ENCODE data around the gene CHD9. TPM values are rescaled to one million over a fixed set of nuclear protein-coding genes. Genes with fewer than 3 reads are reported as not detected.

The CHD9 gene
- total and polyA plus RNA-seq, 9 of the 15 experiments (the other 6 are each of a cell fraction or from before 2014, with no cell fraction given), result 29.0 to 69.3 (median 40.6) TPM

DNA sequence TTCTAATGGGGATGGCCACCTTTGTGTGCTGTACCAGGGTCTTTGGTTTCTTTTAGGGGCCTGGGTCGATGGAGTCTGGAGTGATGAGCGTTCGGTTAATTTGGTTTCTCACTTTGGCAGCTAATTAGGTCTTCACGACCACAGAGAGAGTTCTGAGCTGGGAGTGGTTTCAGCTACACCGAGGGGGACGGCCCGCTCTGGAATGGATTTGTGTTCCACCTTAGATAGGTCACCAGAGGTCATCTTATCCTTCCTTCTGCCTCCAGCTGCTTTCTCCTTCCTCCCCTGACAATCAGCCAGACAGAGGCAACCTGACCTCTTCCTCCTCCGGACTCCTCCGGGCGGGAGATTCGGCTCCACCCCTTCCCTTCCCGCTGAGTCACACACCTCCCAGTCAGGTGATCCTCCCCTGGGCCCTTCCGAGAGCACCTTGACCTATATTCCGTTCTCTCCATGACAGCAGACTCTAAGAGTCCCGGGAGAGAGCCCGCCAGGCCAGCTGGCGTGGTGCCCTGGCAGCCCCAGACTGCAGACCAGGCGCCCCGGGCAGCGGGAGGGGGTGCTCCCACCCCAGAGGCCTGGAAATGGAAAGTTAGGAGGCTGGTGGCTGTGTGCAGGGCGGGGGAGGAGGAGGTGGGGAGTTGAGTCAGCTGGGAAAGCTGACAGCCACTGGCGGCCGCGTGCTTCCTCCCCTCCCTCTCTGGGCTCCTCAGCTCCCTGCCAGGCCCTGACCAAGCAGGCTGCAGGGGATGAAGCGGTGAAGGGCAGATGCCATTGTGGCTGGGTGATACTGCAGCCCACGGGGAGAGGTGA is 44.7 kb downstream of the CHD9 start (continued):
- TF ChIP-seq ZNF583 (CRISPR knock-in tag; IDR thresholded peaks at IDR 0.05) (no peak), SRF (CRISPR knock-in tag; IDR thresholded peaks at IDR 0.05) (peak in 1 of 2 experiments; percentile 18; a peak in 1 of 4 replicates), RAD51 (IDR thresholded peaks at IDR 0.05; ENCODE audit: borderline replicate concordance, low read depth) (peak; percentile 87), EGR1 (conservative IDR thresholded peaks at IDR 0.05) (peak; percentile 92), POLR3G (IDR thresholded peaks at IDR 0.05; ENCODE audit: extremely low read depth, insufficient read length, insufficient replicate concordance) (no peak), HDAC2 (IDR thresholded peaks at IDR 0.05) (peak; percentile 91), ARID1B (IDR thresholded peaks at IDR 0.05) (peak; percentile 80), ZNF316 (IDR thresholded peaks at IDR 0.05) (peak; percentile 91), NR2C2 (CRISPR knock-in tag; IDR thresholded peaks at IDR 0.05) (no peak), NR2C2 (tag; IDR thresholded peaks at IDR 0.05) (peak; percentile 93), MBD2 (IDR thresholded peaks at IDR 0.05; ENCODE audit: borderline replicate concordance, low read depth) (0 out of 2 replicates have a peak, but pooled peaks have one; percentile 7), ZNF217 (CRISPR knock-in tag; IDR thresholded peaks at IDR 0.05) (no peak), NR0B1 (IDR thresholded peaks at IDR 0.05; ENCODE audit: partially characterized antibody) (no peak), KLF16 (IDR thresholded peaks at IDR 0.05) (peak; percentile 50; the same call in 1 of the 2 replicates), CREB3L1 (IDR thresholded peaks at IDR 0.05; ENCODE audit: borderline replicate concordance, low read depth) (0 out of 2 replicates have a peak, but pooled peaks have one; percentile 26), MYBL2 (IDR thresholded peaks at IDR 0.05; ENCODE audit: low read depth) (no peak), MYBL2 (CRISPR knock-in tag; IDR thresholded peaks at IDR 0.05; ENCODE audit: borderline replicate concordance) (no peak)
- TF ChIP-seq, protein P1, sequence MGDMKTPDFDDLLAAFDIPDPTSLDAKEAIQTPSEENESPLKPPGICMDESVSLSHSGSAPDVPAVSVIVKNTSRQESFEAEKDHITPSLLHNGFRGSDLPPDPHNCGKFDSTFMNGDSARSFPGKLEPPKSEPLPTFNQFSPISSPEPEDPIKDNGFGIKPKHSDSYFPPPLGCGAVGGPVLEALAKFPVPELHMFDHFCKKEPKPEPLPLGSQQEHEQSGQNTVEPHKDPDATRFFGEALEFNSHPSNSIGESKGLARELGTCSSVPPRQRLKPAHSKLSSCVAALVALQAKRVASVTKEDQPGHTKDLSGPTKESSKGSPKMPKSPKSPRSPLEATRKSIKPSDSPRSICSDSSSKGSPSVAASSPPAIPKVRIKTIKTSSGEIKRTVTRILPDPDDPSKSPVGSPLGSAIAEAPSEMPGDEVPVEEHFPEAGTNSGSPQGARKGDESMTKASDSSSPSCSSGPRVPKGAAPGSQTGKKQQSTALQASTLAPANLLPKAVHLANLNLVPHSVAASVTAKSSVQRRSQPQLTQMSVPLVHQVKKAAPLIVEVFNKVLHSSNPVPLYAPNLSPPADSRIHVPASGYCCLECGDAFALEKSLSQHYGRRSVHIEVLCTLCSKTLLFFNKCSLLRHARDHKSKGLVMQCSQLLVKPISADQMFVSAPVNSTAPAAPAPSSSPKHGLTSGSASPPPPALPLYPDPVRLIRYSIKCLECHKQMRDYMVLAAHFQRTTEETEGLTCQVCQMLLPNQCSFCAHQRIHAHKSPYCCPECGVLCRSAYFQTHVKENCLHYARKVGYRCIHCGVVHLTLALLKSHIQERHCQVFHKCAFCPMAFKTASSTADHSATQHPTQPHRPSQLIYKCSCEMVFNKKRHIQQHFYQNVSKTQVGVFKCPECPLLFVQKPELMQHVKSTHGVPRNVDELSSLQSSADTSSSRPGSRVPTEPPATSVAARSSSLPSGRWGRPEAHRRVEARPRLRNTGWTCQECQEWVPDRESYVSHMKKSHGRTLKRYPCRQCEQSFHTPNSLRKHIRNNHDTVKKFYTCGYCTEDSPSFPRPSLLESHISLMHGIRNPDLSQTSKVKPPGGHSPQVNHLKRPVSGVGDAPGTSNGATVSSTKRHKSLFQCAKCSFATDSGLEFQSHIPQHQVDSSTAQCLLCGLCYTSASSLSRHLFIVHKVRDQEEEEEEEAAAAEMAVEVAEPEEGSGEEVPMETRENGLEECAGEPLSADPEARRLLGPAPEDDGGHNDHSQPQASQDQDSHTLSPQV (IDR thresholded peaks at IDR 0.05), result peak; percentile 79
- TF ChIP-seq, protein P2, sequence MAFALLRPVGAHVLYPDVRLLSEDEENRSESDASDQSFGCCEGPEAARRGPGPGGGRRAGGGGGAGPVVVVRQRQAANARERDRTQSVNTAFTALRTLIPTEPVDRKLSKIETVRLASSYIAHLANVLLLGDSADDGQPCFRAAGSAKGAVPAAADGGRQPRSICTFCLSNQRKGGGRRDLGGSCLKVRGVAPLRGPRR (CRISPR knock-in tag; IDR thresholded peaks at IDR 0.05), result no peak
- TF ChIP-seq, protein P3, sequence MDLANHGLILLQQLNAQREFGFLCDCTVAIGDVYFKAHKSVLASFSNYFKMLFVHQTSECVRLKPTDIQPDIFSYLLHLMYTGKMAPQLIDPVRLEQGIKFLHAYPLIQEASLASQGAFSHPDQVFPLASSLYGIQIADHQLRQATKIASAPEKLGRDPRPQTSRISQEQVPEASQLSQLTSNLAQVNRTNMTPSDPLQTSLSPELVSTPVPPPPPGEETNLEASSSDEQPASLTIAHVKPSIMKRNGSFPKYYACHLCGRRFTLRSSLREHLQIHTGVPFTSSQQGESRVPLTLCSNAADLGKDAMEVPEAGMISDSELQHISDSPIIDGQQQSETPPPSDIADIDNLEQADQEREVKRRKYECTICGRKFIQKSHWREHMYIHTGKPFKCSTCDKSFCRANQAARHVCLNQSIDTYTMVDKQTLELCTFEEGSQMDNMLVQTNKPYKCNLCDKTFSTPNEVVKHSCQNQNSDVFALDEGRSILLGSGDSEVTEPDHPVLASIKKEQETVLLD (IDR thresholded peaks at IDR 0.05), result 0 out of 2 replicates have a peak, but pooled peaks have one; percentile 16
